Hepatocyte (in vitro differentiated cells): ENCODE results near the gene PRELP.

Experiments
- EZH2 ChIP-seq: fragments of 200-600 bp; sonication (generic); IDR thresholded peaks from 2 replicates; pipeline ENCODE4 v1.6.1; 2016; ENCODE audit warnings: antibody characterized with exemption, mild to moderate bottlenecking, borderline replicate concordance
- TF ChIP-seq, protein P1 (sequence below): fragments of 200-600 bp; sonication (generic); IDR thresholded peaks from 2 replicates; pipeline ENCODE4 v1.5.1; 2016; ENCODE audit warnings: antibody characterized with exemption, mild to moderate bottlenecking; ENCODE audit not compliant: poor library complexity

DNA sequence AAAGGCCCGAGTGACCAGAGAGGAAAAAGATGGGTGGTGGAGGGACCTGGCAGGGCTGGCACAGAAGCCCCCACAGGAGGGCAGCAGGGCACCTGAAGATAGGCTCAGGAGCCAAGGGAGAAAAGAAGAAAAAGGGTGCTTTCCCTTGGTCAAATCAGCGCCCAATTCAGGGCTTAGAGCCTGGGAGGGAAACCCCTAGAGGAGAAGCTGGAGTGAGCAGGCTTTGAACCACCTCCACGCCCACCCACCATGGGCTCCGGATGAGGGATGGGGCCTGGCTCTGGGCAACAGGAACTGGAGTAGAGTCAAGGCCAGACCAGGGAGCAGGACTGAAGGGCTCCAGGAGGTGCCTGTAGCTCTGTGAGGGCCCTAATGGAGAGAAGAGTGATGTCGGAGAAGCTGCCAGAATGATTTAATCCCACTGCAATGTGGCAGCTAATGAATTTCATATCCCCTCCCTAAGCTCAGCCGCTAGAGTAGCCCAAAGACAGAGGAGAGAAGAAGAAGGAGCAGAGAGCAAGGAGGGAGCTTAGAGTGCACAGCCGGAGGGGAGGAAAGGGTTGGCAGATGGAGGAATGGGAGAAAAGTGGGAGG is 12.0 kb upstream of the PRELP start:
- TF ChIP-seq, protein P1, sequence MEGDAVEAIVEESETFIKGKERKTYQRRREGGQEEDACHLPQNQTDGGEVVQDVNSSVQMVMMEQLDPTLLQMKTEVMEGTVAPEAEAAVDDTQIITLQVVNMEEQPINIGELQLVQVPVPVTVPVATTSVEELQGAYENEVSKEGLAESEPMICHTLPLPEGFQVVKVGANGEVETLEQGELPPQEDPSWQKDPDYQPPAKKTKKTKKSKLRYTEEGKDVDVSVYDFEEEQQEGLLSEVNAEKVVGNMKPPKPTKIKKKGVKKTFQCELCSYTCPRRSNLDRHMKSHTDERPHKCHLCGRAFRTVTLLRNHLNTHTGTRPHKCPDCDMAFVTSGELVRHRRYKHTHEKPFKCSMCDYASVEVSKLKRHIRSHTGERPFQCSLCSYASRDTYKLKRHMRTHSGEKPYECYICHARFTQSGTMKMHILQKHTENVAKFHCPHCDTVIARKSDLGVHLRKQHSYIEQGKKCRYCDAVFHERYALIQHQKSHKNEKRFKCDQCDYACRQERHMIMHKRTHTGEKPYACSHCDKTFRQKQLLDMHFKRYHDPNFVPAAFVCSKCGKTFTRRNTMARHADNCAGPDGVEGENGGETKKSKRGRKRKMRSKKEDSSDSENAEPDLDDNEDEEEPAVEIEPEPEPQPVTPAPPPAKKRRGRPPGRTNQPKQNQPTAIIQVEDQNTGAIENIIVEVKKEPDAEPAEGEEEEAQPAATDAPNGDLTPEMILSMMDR = peak; percentile 1
- TF ChIP-seq EZH2 = no peak
